GM10266 (cell line): Measurements from ENCODE around the gene ARMH3.

Source experiments
- DNase-seq: peaks from one replicate; pipeline ENCODE4 v3.0.0; 2012; ENCODE audit errors: extremely low spot score
- TF ChIP-seq, protein P1 (sequence below): IDR thresholded peaks from 2 replicates; pipeline ENCODE4 v1.5.1; 2012; ENCODE audit warnings: mild to moderate bottlenecking, low read depth; ENCODE audit not compliant: control insufficient read depth, insufficient read depth; ENCODE audit errors: missing control alignments

The ARMH3 gene

DNA sequence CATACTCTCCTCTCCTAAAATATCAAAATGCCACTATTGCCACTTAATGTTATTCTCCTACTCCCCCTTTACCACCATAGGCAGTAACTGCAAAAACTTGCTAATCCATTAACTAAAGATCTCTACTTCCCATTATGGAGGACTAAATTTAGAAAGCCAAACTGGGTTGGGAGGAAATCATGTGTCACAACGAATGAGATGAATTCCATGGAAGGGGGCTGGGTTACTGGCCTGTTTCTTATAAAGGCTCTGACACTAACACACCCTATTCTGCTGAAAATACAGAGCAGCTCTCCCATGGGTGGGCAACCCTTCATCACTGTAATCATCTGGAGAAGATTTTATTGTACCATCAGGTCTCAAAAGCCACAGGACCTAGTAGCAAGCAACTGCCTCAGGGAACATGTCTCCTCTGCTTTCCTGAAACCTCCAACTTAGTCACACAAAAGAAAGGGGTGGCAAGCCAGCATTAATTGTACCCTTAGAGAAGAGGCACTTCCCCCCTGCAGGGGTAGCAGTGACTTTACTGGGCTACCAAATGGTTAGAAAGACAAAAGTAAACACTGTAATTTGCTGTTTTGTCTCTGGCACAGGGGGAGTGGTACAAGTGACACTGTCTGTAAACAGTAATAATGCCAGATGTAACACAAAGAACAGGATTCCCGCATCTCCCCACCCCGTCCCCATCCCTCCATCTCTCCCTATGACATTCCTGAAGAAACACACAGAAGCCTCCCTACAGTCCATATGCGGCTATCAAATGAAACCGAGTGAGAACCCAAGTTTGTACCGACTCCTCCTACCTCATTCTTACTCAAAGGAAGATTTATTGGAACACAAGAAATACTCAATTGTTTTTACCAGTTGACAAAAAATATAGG, 81.6 kb downstream of the ARMH3 start:
- TF ChIP-seq, protein P1, sequence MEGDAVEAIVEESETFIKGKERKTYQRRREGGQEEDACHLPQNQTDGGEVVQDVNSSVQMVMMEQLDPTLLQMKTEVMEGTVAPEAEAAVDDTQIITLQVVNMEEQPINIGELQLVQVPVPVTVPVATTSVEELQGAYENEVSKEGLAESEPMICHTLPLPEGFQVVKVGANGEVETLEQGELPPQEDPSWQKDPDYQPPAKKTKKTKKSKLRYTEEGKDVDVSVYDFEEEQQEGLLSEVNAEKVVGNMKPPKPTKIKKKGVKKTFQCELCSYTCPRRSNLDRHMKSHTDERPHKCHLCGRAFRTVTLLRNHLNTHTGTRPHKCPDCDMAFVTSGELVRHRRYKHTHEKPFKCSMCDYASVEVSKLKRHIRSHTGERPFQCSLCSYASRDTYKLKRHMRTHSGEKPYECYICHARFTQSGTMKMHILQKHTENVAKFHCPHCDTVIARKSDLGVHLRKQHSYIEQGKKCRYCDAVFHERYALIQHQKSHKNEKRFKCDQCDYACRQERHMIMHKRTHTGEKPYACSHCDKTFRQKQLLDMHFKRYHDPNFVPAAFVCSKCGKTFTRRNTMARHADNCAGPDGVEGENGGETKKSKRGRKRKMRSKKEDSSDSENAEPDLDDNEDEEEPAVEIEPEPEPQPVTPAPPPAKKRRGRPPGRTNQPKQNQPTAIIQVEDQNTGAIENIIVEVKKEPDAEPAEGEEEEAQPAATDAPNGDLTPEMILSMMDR, result no peak
- DNase-seq, result no peak

DNA sequence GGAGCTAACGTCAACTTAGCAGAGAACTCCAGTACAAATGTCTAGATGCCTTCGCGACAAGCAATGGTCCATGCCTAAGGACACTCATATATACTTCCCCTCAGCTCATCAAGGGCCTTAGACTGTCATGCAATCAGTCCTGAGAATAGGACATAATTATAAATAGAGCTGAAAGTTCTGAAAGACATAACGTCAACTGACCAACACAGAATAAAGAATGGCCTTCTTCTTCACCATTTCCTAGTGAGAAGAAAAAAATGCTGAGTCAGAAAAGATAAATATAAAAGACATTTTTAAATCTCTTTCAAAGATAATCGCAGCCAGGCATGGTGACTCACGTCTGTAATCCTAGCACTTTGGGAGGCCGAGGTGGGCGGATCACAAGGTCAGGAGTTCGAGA, 83.2 kb downstream of the ARMH3 start:
- peak; percentile 30 for DNase-seq
- TF ChIP-seq, protein P1, result no peak

DNA sequence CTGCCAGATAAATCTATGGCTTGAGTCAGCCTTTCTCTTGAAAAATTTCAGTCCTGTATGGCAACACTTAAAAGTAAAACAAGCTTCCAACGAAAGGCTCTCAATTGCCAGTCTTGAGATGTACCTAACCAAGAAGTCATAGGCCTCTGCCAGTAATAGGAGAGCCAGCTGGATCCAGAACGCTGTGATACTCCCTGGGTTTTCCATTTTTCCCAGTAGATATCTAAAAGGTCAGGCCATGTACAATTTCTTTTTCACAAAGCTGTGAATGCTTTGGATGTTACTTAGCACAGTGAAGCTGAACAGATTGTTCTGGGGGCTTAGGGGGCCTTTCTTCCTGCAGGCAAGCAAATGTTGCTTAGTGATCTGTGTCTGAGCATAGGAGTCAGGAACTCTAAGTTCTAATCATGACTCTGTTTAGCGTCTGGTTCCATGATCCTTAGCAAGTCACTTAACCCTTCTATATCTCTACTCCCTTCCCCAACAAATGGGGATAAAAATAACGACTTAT, 86.5 kb downstream of the ARMH3 start:
- TF ChIP-seq, protein P1, result no peak

DNA sequence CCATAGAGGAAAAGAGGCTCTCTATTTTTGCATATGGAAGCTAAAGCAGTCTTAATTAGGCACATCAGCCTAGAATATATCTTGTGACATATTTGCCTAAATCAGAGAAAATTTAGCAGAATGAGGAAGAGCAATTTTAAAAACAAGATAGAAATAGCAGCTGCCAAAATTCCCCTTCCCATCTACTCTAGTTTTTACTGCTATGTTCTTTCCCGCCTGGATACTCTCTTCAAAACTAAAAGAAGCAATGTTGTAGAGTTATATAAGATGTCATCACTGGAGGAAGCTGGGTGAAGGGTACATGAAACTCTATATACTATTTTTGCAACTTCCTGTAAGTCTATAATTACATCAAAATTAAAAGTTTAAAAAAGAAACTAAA, 87.0 kb downstream of the ARMH3 start:
- TF ChIP-seq, protein P1, result no peak
- no peak for DNase-seq

More for the DNA sequence above, 86.5 kb downstream of the ARMH3 start:
- DNase-seq, result no peak

DNA sequence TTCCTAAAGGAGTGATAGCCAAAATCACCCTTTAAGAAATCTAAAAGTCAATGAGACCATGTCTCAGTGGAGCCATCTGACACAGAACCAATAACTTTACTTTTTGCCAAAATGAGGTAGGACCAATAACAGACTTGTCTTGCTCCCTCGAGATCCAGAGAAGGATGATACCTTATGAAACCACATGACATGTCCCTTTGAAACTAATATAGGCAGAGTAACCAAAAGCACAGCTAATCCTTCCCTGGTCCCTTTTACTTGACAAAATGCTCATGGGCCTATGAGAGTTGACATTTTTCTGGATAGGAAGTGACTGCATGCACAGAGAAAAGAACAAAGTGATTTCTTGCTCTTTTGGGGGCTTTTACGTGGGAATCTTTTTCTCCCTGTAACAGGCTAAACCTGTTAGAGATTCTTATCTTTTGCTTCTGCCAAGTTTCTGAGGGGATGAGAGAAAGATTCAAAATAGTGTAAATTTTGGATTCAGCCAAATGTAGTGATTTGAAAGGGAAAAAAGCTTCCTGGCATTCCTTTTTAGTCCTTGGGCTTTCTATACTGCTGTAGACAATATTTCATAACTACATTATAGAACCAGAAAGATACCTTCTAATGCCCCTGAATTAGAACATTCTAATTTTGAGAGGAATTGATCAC, 87.6 kb downstream of the ARMH3 start:
- DNase-seq, result no peak
- TF ChIP-seq, protein P1, result no peak

DNA sequence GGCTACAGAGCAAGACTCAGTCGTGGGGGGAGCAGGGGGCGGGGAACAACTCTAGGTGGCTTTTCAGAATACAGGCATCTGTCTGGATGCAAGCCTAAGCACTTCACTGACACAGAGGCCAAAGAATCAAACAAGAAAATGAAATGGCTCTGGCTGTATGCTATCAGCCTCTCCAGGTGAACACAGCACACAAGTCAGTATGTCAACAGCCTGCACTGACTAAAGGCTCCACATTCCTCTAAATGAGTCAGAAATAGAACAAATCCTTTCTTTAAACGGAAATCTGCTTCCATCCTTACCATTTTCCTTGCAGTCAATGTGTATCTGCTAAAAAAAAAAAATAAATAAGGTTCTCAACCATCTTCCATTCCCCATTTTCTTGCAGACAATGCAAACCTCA, 88.3 kb downstream of the ARMH3 start:
- DNase-seq, result no peak
- TF ChIP-seq, protein P1, result no peak

DNA sequence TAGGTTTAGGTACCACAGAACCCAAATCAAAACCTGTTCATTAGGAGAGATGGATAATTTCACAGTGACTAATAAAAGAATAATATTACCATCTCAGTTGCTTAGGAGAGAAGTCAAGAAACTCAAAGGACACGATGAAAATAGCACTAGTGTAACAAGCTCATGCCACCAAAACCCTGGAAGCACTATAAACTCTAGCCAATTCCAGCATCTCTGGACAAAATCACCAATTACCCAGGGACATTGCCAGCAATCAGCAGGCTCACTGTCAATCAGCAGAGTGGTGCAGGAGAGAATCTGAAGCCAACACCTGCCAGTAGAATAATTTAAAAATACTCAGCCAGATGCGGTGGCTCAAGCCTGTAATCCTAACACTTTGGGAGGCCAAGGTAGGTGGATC, 88.9 kb downstream of the ARMH3 start:
- TF ChIP-seq, protein P1, result no peak
- no peak for DNase-seq
